Activated CD8-positive, alpha-beta T cell treated with anti-CD3 and anti-CD28 coated beads for 36 hours (primary cell): ENCODE measurements around the gene CACNA1C. TPM values are rescaled to one million over a fixed set of nuclear protein-coding genes. Genes with fewer than 3 reads are reported as not detected.

Experiments used
- ATAC-seq: fragments of 200-7000 bp; cut with Tn5 transposase; one replicate; pipeline ENCODE4 v1.10.0; 2021; ENCODE audit warnings: mild to moderate bottlenecking, moderate library complexity
- CTCF ChIA-PET: fragments of 350-600 bp; sonication (Branson Sonifier 250); formaldehyde crosslinking; loops from one replicate; lab custom pipeline; 2021; ENCODE audit warnings: antibody characterized with exemption; lab: Charles Lee
- POLR2A ChIA-PET: fragments of 350-600 bp; sonication (Branson Sonifier 250); formaldehyde crosslinking; loops from one replicate; lab custom pipeline; 2021; ENCODE audit warnings: antibody characterized with exemption; lab: Charles Lee
- DNase-seq: peaks from one replicate; pipeline ENCODE4 v3.0.0-alpha.2; 2020
- H3K27ac Mint-ChIP-seq: one replicate; pipeline ENCODE4 v1.8.0; 2021; ENCODE audit warnings: mild to moderate bottlenecking, mixed read lengths
- H3K27me3 Mint-ChIP-seq: one replicate; pipeline ENCODE4 v1.8.0; 2021; ENCODE audit warnings: mixed read lengths
- H3K36me3 Mint-ChIP-seq: one replicate; pipeline ENCODE4 v1.8.0; 2021; ENCODE audit warnings: low read depth, mixed read lengths
- H3K4me1 Mint-ChIP-seq: one replicate; pipeline ENCODE4 v1.8.0; 2021; ENCODE audit warnings: low read depth, mixed read lengths
- H3K4me3 Mint-ChIP-seq: one replicate; pipeline ENCODE4 v1.8.0; 2021; ENCODE audit warnings: mild to moderate bottlenecking, moderate library complexity, mixed read lengths
- H3K9me3 Mint-ChIP-seq: one replicate; pipeline ENCODE4 v1.8.0; 2021; ENCODE audit warnings: mixed read lengths
- CTCF ChIP-seq: fragments of 200-600 bp; IDR thresholded peaks from one replicate; pipeline ENCODE4 v1.8.0; 2022; ENCODE audit warnings: antibody characterized with exemption, mild to moderate bottlenecking
- intact Hi-C: fragments of 100-400 bp; cut with micrococcal nuclease; formaldehyde crosslinking; loops from one replicate; pipeline ENCODE4 v1.10.0; 2022
- total RNA-seq, 2 experiments: library from RNA; stranded (reverse); gene quantifications; one replicate each; pipeline ENCODE4 v1.2.3, GENCODE V29; 2021

CACNA1C gene
- total RNA-seq, 2 experiments from 2014 or later = 0.02 to 0.05 TPM

DNA sequence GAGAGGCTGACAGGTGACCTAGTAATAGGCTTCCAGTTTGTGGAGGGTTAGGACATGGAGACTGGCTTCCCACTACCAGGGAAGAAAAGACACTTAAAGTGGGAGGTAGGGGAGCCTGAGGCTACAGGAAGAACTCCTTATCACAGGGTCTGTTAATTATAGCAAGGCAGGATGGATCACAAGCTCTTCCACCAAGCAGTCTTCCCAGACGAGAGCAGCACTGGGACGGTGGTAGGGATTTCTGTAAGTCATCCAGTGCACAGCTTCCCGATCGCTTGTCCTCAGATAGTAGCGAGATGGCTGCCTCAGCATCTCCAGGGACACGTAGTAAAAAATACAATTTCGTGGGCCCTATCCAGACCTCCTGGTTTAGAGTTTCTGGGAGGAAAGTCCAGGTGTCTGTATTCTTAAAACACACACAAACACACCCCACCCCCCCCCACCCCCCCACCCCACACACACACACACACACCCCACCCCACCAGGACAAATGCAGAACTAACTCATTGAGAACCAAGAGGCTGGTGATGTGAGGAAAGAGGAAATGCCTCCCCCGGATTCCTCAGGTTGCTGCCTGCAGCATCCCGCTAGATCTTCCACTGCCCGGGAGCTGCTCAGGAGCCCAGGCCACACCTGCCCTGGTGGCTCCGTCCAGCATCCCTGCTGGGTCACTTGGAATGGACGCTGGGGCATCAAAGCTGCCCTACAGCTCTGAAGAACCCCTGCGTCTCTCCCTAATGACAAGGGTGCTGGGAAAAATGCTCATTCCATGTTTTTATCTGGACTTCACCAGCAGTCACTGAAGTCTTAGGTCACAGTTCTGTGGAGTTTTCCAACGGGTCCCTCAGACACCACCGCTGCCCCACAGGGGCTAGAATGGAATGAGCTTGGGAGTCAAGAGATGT is 307.2 kb downstream of the CACNA1C start:
- Mint-ChIP-seq H3K4me1 (peaks cover 23% of the 10 kb centered on the region), H3K27ac (no peak overlapping the region), H3K36me3 (no peaks in the 10 kb centered on the region), H3K4me3 (no peak overlapping the region), H3K9me3 (no peaks in the 10 kb centered on the region), H3K27me3 (peaks cover 20% of the 10 kb centered on the region)
- DNase-seq = no peak
- intact Hi-C loops = no loop called here
- CTCF ChIA-PET = interaction anchor here (1.0 kb wide), 1 partner anchor 14 kb away, joined by 3 read pairs; no protein-coding TSS in a partner anchor
- no peak for TF ChIP-seq CTCF
- POLR2A ChIA-PET = interaction anchor here (0.9 kb wide), 1 partner anchor 11 kb away, joined by 3 read pairs; no protein-coding TSS in a partner anchor
- ATAC-seq = no peak

GRCh38 chr12:2360630-2361170 is 307.9 kb downstream of the CACNA1C start:
- intact Hi-C loops = no loop called here
- H3K36me3 Mint-ChIP-seq = no peaks in the 10 kb centered on the region
- no peak overlapping the region for H3K4me3 Mint-ChIP-seq
- ChIA-PET CTCF (interaction anchor here (0.9 kb wide), 1 partner anchor 15 kb away, joined by 3 read pairs; no protein-coding TSS in a partner anchor), POLR2A (no interaction called here)
- H3K9me3 Mint-ChIP-seq = no peaks in the 10 kb centered on the region
- no peak for TF ChIP-seq CTCF
- DNase-seq = no peak
- peaks cover 23% of the 10 kb centered on the region for H3K4me1 Mint-ChIP-seq
- H3K27ac Mint-ChIP-seq = no peak overlapping the region
- ATAC-seq = no peak
- H3K27me3 Mint-ChIP-seq = peaks cover 20% of the 10 kb centered on the region

- Mint-ChIP-seq H3K27me3 (peaks cover 9% of the 10 kb centered on the region), H3K4me1 (peaks cover 9% of the 10 kb centered on the region), H3K4me3 (no peak overlapping the region), H3K9me3 (no peaks in the 10 kb centered on the region), H3K36me3 (no peaks in the 10 kb centered on the region), H3K27ac (no peak overlapping the region)
- no peak for TF ChIP-seq CTCF
- DNase-seq = no peak
- ChIA-PET POLR2A (no interaction called here), CTCF (no interaction called here)
- ATAC-seq = no peak
- intact Hi-C loops = no loop called here
Observed at GRCh38 chr12:2363836-2364609, 311.2 kb downstream of the CACNA1C start.

DNA sequence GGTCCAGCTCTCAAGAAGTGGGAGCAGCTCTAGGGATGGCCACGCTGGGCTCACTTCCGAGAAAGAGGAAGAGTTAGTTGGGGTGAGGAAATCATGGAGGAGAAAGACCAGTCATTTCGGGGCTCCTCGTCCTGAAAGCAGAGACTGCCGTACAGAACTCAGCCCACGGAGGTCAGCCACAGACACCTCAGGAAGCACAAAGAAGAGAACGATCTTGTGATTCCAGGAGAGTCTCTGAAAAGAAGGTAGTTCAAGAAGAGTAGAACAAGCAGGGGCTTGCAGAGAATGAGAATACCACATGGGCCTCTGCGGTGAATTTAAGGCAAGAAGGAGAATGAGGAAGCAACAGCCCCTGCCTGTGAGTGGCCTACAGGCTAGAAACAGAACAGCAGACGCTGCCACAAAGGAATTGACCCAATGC is 311.9 kb downstream of the CACNA1C start:
- H3K4me1 Mint-ChIP-seq = peaks cover 6% of the 10 kb centered on the region
- intact Hi-C loops = no loop called here
- H3K4me3 Mint-ChIP-seq = no peak overlapping the region
- H3K27me3 Mint-ChIP-seq = peaks cover 4% of the 10 kb centered on the region
- no peak for TF ChIP-seq CTCF
- DNase-seq = no peak
- no peaks in the 10 kb centered on the region for H3K36me3 Mint-ChIP-seq
- no peak overlapping the region for H3K27ac Mint-ChIP-seq
- ATAC-seq = no peak
- no peaks in the 10 kb centered on the region for H3K9me3 Mint-ChIP-seq
- POLR2A ChIA-PET = no interaction called here
- CTCF ChIA-PET = no interaction called here
